ENCODE results near the gene TFDP1. TPM values are rescaled to one million over a fixed set of nuclear protein-coding genes. Genes with fewer than 3 reads are reported as not detected.

The TFDP1 gene
- total RNA-seq, 2 experiments from 2014 or later, result 87.9 to 119 TPM

GRCh38 chr13:113537909-113538688 is 46.5 kb upstream of the TFDP1 start:
- ChIA-PET POLR2A (no interaction called here), CTCF (ENCODE audit: unreplicated experiment) (no interaction called here)
- no peak overlapping the region for H3K4me3 ChIP-seq (ENCODE audit: low read depth, low read length, poor library complexity, severe bottlenecking)
- no peak overlapping the region for H3K4me2 ChIP-seq (ENCODE audit: low read length)
- no peak overlapping the region for H2AFZ ChIP-seq (ENCODE audit: low read length)
- intact Hi-C loops (cut with micrococcal nuclease; ENCODE audit: unreplicated experiment), result no loop called here
- no peak overlapping the region for H3K27ac ChIP-seq (ENCODE audit: low read depth, low read length, poor library complexity, severe bottlenecking)
- H3K36me3 ChIP-seq (ENCODE audit: insufficient read depth, low read length), result no peaks in the 10 kb centered on the region
- H3K9me3 ChIP-seq (ENCODE audit: low read length), result no peaks in the 10 kb centered on the region
- H3K9me2 ChIP-seq (ENCODE audit: insufficient read depth, low read length), result no peaks in the 10 kb centered on the region
- no peak for DNase-seq (ENCODE audit: low spot score)
- TF ChIP-seq EZH2phosphoT487 (IDR thresholded peaks at IDR 0.05; ENCODE audit: borderline replicate concordance, low read depth, low read length), result no peak
- TF ChIP-seq, protein P1, sequence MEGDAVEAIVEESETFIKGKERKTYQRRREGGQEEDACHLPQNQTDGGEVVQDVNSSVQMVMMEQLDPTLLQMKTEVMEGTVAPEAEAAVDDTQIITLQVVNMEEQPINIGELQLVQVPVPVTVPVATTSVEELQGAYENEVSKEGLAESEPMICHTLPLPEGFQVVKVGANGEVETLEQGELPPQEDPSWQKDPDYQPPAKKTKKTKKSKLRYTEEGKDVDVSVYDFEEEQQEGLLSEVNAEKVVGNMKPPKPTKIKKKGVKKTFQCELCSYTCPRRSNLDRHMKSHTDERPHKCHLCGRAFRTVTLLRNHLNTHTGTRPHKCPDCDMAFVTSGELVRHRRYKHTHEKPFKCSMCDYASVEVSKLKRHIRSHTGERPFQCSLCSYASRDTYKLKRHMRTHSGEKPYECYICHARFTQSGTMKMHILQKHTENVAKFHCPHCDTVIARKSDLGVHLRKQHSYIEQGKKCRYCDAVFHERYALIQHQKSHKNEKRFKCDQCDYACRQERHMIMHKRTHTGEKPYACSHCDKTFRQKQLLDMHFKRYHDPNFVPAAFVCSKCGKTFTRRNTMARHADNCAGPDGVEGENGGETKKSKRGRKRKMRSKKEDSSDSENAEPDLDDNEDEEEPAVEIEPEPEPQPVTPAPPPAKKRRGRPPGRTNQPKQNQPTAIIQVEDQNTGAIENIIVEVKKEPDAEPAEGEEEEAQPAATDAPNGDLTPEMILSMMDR (conservative IDR thresholded peaks at IDR 0.05; ENCODE audit: low read length), result no peak
- no peaks in the 10 kb centered on the region for H4K20me1 ChIP-seq (ENCODE audit: insufficient read depth, low read length)
- no peaks in the 10 kb centered on the region for H3K79me2 ChIP-seq (ENCODE audit: insufficient read depth, low read depth, low read length)
- no TSS peak for BruUV-seq (replicated peaks)
- H3K4me1 ChIP-seq (ENCODE audit: insufficient read depth, low read length, poor library complexity, severe bottlenecking), result no peaks in the 10 kb centered on the region

- TF ChIP-seq EZH2phosphoT487 (IDR thresholded peaks at IDR 0.05; ENCODE audit: borderline replicate concordance, low read depth, low read length), result no peak
- TF ChIP-seq, protein P1 (conservative IDR thresholded peaks at IDR 0.05; ENCODE audit: low read length), result no peak
- Histone ChIP-seq H3K4me3 (ENCODE audit: low read depth, low read length, poor library complexity, severe bottlenecking) (no peak overlapping the region), H3K79me2 (ENCODE audit: insufficient read depth, low read depth, low read length) (no peaks in the 10 kb centered on the region), H3K4me1 (ENCODE audit: insufficient read depth, low read length, poor library complexity, severe bottlenecking) (no peaks in the 10 kb centered on the region), H3K9me2 (ENCODE audit: insufficient read depth, low read length) (no peaks in the 10 kb centered on the region), H3K36me3 (ENCODE audit: insufficient read depth, low read length) (no peaks in the 10 kb centered on the region), H3K9me3 (ENCODE audit: low read length) (no peaks in the 10 kb centered on the region), H4K20me1 (ENCODE audit: insufficient read depth, low read length) (no peaks in the 10 kb centered on the region), H2AFZ (ENCODE audit: low read length) (no peak overlapping the region), H3K4me2 (ENCODE audit: low read length) (no peak overlapping the region), H3K27ac (ENCODE audit: low read depth, low read length, poor library complexity, severe bottlenecking) (no peak overlapping the region)
- ChIA-PET POLR2A (no interaction called here), CTCF (ENCODE audit: unreplicated experiment) (no interaction called here)
- intact Hi-C loops (cut with micrococcal nuclease; ENCODE audit: unreplicated experiment), result no loop called here
- no TSS peak for BruUV-seq (replicated peaks)
- no peak for DNase-seq (ENCODE audit: low spot score)
Measured at GRCh38 chr13:113538689-113539058, 45.9 kb upstream of the TFDP1 start.

DNA sequence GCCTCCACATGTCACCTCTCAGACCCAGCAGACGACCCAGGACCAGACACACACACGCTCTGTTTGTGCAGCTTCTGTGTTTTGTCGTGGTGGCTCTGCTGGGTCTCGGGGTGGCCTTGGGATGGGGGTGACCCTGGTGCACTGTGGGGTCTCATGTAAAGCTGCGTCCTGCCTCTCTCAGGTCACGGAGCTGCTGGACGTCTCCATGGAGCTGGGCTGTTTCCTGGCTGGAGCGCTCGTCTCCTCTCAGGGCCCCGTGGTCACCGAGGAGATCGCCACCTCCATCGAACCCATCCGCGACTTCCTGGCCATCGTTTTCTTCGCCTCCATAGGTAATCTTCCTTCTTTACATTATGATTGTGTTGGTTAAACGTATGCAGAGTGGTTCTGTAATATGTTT is 45.4 kb upstream of the TFDP1 start:
- H3K4me1 ChIP-seq (ENCODE audit: insufficient read depth, low read length, poor library complexity, severe bottlenecking), result no peaks in the 10 kb centered on the region
- intact Hi-C loops (cut with micrococcal nuclease; ENCODE audit: unreplicated experiment), result no loop called here
- ChIA-PET CTCF (ENCODE audit: unreplicated experiment) (no interaction called here), POLR2A (no interaction called here)
- no peak overlapping the region for H3K4me3 ChIP-seq (ENCODE audit: low read depth, low read length, poor library complexity, severe bottlenecking)
- H3K9me3 ChIP-seq (ENCODE audit: low read length), result no peaks in the 10 kb centered on the region
- TF ChIP-seq, protein P1 (conservative IDR thresholded peaks at IDR 0.05; ENCODE audit: low read length), result no peak
- no peak for TF ChIP-seq EZH2phosphoT487 (IDR thresholded peaks at IDR 0.05; ENCODE audit: borderline replicate concordance, low read depth, low read length)
- no peak overlapping the region for H2AFZ ChIP-seq (ENCODE audit: low read length)
- no peak overlapping the region for H3K27ac ChIP-seq (ENCODE audit: low read depth, low read length, poor library complexity, severe bottlenecking)
- no peaks in the 10 kb centered on the region for H3K9me2 ChIP-seq (ENCODE audit: insufficient read depth, low read length)
- no peak overlapping the region for H3K4me2 ChIP-seq (ENCODE audit: low read length)
- BruUV-seq (replicated peaks), result no TSS peak
- H3K36me3 ChIP-seq (ENCODE audit: insufficient read depth, low read length), result no peaks in the 10 kb centered on the region
- H3K79me2 ChIP-seq (ENCODE audit: insufficient read depth, low read depth, low read length), result no peaks in the 10 kb centered on the region
- H4K20me1 ChIP-seq (ENCODE audit: insufficient read depth, low read length), result no peaks in the 10 kb centered on the region
- DNase-seq (ENCODE audit: low spot score), result no peak
